H9 (cell line): ENCODE results near the gene BRD7. TPM values are rescaled to one million over a fixed set of nuclear protein-coding genes. Genes with fewer than 3 reads are reported as not detected.

ENCODE experiments used
- DNase-seq: peaks from one replicate; pipeline ENCODE4 v3.0.0-alpha.2; 2017
- H2AFZ ChIP-seq: one replicate; pipeline ENCODE4 v1.6.1; 2013; ENCODE audit warnings: mild to moderate bottlenecking, low read length, control low read depth, moderate library complexity
- H2AK5ac ChIP-seq: 2 replicates; pipeline ENCODE4 v1.6.1; 2013; ENCODE audit warnings: low read length, control low read depth, mixed read lengths; ENCODE audit not compliant: insufficient read length
- H2BK120ac ChIP-seq: one replicate; pipeline ENCODE4 v1.6.1; 2013; ENCODE audit warnings: low read depth, mild to moderate bottlenecking, low read length, control low read depth, inconsistent platforms; ENCODE audit not compliant: poor library complexity, severe bottlenecking
- H2BK12ac ChIP-seq: 2 replicates; pipeline ENCODE4 v1.6.1; 2013; ENCODE audit warnings: low read length, control low read depth, mixed read lengths, low read depth; ENCODE audit not compliant: insufficient read length
- H2BK15ac ChIP-seq: 2 replicates; pipeline ENCODE4 v1.6.1; 2013; ENCODE audit warnings: low read depth, low read length, control low read depth
- H2BK20ac ChIP-seq: one replicate; pipeline ENCODE4 v1.6.1; 2013; ENCODE audit warnings: low read depth, mild to moderate bottlenecking, low read length, control low read depth, inconsistent platforms; ENCODE audit not compliant: poor library complexity, severe bottlenecking
- H2BK5ac ChIP-seq: 2 replicates; pipeline ENCODE4 v1.6.1; 2013; ENCODE audit warnings: low read length, control low read depth, mixed read lengths; ENCODE audit not compliant: insufficient read length
- H3K14ac ChIP-seq: 2 replicates; pipeline ENCODE4 v1.6.1; 2013; ENCODE audit warnings: low read length, control low read depth; ENCODE audit not compliant: insufficient read depth
- H3K18ac ChIP-seq: 2 replicates; pipeline ENCODE4 v1.6.1; 2013; ENCODE audit warnings: low read depth, mild to moderate bottlenecking, mixed read lengths, low read length, control low read depth; ENCODE audit not compliant: insufficient read length
- H3K23ac ChIP-seq: 2 replicates; pipeline ENCODE4 v1.6.1; 2013; ENCODE audit warnings: low read length, control low read depth, mixed read lengths, low read depth; ENCODE audit not compliant: insufficient read length
- H3K23me2 ChIP-seq: 2 replicates; pipeline ENCODE4 v1.6.1; 2013; ENCODE audit warnings: low read depth, mild to moderate bottlenecking, mixed read lengths, low read length, control low read depth; ENCODE audit not compliant: insufficient read length, poor library complexity, severe bottlenecking
- H3K27ac ChIP-seq: 2 replicates; pipeline ENCODE4 v1.5.1; 2013; ENCODE audit warnings: low read length, control low read depth, mixed read lengths, low read depth; ENCODE audit not compliant: insufficient read length
- H3K27me3 ChIP-seq: 2 replicates; pipeline ENCODE4 v1.6.1; 2013; ENCODE audit warnings: low read length, control low read depth, inconsistent platforms; ENCODE audit not compliant: insufficient read depth
- H3K4ac ChIP-seq: 2 replicates; pipeline ENCODE4 v1.6.1; 2013; ENCODE audit warnings: low read depth, mild to moderate bottlenecking, control low read depth, inconsistent platforms, low read length, moderate library complexity
- H3K4me1 ChIP-seq: 2 replicates; pipeline ENCODE4 v1.6.1; 2013; ENCODE audit warnings: low read length, control low read depth, inconsistent platforms; ENCODE audit not compliant: insufficient read depth
- H3K4me2 ChIP-seq: 2 replicates; pipeline ENCODE4 v1.6.1; 2013; ENCODE audit warnings: low read length, control low read depth, mixed read lengths; ENCODE audit not compliant: insufficient read length, insufficient read depth
- H3K56ac ChIP-seq: 2 replicates; pipeline ENCODE4 v1.6.1; 2013; ENCODE audit warnings: low read depth, mild to moderate bottlenecking, mixed read lengths, low read length, control low read depth; ENCODE audit not compliant: insufficient read length
- H3K79me1 ChIP-seq: 2 replicates; pipeline ENCODE4 v1.6.1; 2013; ENCODE audit warnings: low read depth, mild to moderate bottlenecking, moderate library complexity, low read length, control low read depth, inconsistent platforms; ENCODE audit not compliant: insufficient read depth, poor library complexity, severe bottlenecking
- H3K79me2 ChIP-seq: 2 replicates; pipeline ENCODE4 v1.6.1; 2013; ENCODE audit warnings: low read length, control low read depth, inconsistent platforms; ENCODE audit not compliant: insufficient read depth
- H3K9ac ChIP-seq: 2 replicates; pipeline ENCODE4 v1.6.1; 2013; ENCODE audit warnings: low read length, control low read depth, mixed read lengths; ENCODE audit not compliant: insufficient read length; ENCODE audit errors: extremely low read depth
- H3K9me3 ChIP-seq: one replicate; pipeline ENCODE4 v1.6.1; 2013; ENCODE audit warnings: low read depth, low read length, inconsistent platforms; ENCODE audit not compliant: control insufficient read depth
- H3T11ph ChIP-seq: one replicate; pipeline ENCODE4 v1.6.1; 2013; ENCODE audit warnings: mild to moderate bottlenecking, low read length, control low read depth, inconsistent platforms
- H4K20me1 ChIP-seq: one replicate; pipeline ENCODE4 v1.6.1; 2013; ENCODE audit not compliant: control insufficient read depth, insufficient read length, insufficient read depth
- H4K5ac ChIP-seq: 2 replicates; pipeline ENCODE4 v1.6.1; 2013; ENCODE audit warnings: low read depth, mild to moderate bottlenecking, mixed read lengths, low read length, control low read depth; ENCODE audit not compliant: insufficient read length
- H4K8ac ChIP-seq: replicated peaks from 2 replicates; pipeline ENCODE4 v1.6.1; 2013; ENCODE audit warnings: low read length, control low read depth, mixed read lengths, low read depth; ENCODE audit not compliant: insufficient read length
- H4K91ac ChIP-seq: 2 replicates; pipeline ENCODE4 v1.6.1; 2013; ENCODE audit warnings: low read depth, mild to moderate bottlenecking, moderate library complexity, mixed read lengths, low read length, control low read depth; ENCODE audit not compliant: insufficient read length
- H3K27ac Mint-ChIP-seq, 3 experiments: 2 replicates in 2 of 3; 3 replicates in 1 of 3; pipeline ENCODE4 v1.8.0; 2020 to 2021; ENCODE audit warnings: mixed read lengths in 3 of 3, mild to moderate bottlenecking in 1 of 3, moderate library complexity in 1 of 3
- H3K27me3 Mint-ChIP-seq: 2 replicates; pipeline ENCODE4 v1.8.0; 2021; ENCODE audit warnings: low read depth, mild to moderate bottlenecking, moderate library complexity, mixed read lengths
- H3K36me3 Mint-ChIP-seq, 3 experiments: 2 replicates in 2 of 3; 3 replicates in 1 of 3; pipeline ENCODE4 v1.8.0; 2020 to 2021; ENCODE audit warnings: low read depth in 3 of 3, mixed read lengths in 3 of 3; ENCODE audit not compliant: insufficient read depth in 1 of 3
- H3K4me1 Mint-ChIP-seq, 2 experiments: 2 replicates each; pipeline ENCODE4 v1.8.0; 2020; ENCODE audit warnings: mixed read lengths in 2 of 2
- H3K4me3 Mint-ChIP-seq, 2 experiments: 2 replicates in 1 of 2; 3 replicates in 1 of 2; pipeline ENCODE4 v1.8.0; 2020 to 2021; ENCODE audit warnings: mild to moderate bottlenecking in 2 of 2, mixed read lengths in 2 of 2, moderate library complexity in 1 of 2
- H3K9me3 Mint-ChIP-seq, 2 experiments: 2 replicates in 1 of 2; 3 replicates in 1 of 2; pipeline ENCODE4 v1.8.0; 2020; ENCODE audit warnings: mild to moderate bottlenecking in 2 of 2, mixed read lengths in 2 of 2, moderate library complexity in 1 of 2
- CTCF ChIP-seq: fragments of 200-600 bp; sonication (generic); conservative IDR thresholded peaks from 3 replicates; pipeline ENCODE4 v1.8.0; 2021; ENCODE audit warnings: antibody characterized with exemption, mild to moderate bottlenecking
- WGBS: extraction: QIAGEN DNeasy Blood & Tissue Kit; methylation state at CpG from one replicate; pipeline ENCODE4 v1.1.7; 2013; ENCODE audit warnings: missing lambda C conversion rate, low lambda C conversion rate, mixed read lengths; ENCODE audit not compliant: insufficient read length; ENCODE audit errors: extremely low coverage; 5-methylcytosine and 5-hydroxymethylcytosine counted together
- total RNA-seq: library from RNA; stranded (reverse); gene quantifications from 2 replicates; pipeline ENCODE4 v1.2.1, GENCODE V29; 2021

BRD7 gene
- total RNA-seq, 1 experiment from 2014 or later = 112 TPM

GRCh38 chr16:50296807-50297206, 72.0 kb downstream of the BRD7 start:
- Histone ChIP-seq H2BK120ac (no peak overlapping the region), H3K79me2 (no peaks in the 10 kb centered on the region), H2BK12ac (no peak overlapping the region), H3K4ac (no peak overlapping the region), H2AK5ac (no peak overlapping the region), H3K9ac (no peak overlapping the region), H4K8ac (no peak overlapping the region), H3K14ac (no peak overlapping the region), H3K9me3 (no peaks in the 10 kb centered on the region), H3K18ac (no peak overlapping the region), H3K79me1 (no peaks in the 10 kb centered on the region), H4K20me1 (no peaks in the 10 kb centered on the region), H3K23ac (no peak overlapping the region), H3K27ac (no peak overlapping the region), H2BK15ac (no peak overlapping the region; the same call in 1 of the 2 replicates), H2AFZ (no peak overlapping the region), H3T11ph (no peak overlapping the region), H3K56ac (no peak overlapping the region), H3K27me3 (no peaks in the 10 kb centered on the region), H3K4me2 (no peak overlapping the region), H4K5ac (no peak overlapping the region), H3K4me1 (no peaks in the 10 kb centered on the region), H4K91ac (no peak overlapping the region), H2BK20ac (no peak overlapping the region), H3K23me2 (no peaks in the 10 kb centered on the region), H2BK5ac (no peak overlapping the region)
- no peak for TF ChIP-seq CTCF
- no peak for DNase-seq
- Mint-ChIP-seq H3K4me1 (peaks cover 2 to 9% of the 10 kb centered on the region in 2 experiments; a peak in 3 of 4 replicates), H3K36me3 (no peaks in the 10 kb centered on the region), H3K4me3 (no peak overlapping the region), H3K9me3 (no peaks in the 10 kb centered on the region), H3K27ac (no peak overlapping the region), H3K27me3 (no peaks in the 10 kb centered on the region)
- whole genome bisulfite sequencing = no CpG with 5 or more reads among the region's 2 CpGs
